NB4 (cell line): ENCODE measurements around the gene IDH1.

Experiments
- CTCF ChIP-seq: IDR thresholded peaks from one replicate; pipeline ENCODE4 v1.5.1; 2012; ENCODE audit warnings: low read depth, low read length
- POLR2A ChIP-seq: IDR thresholded peaks from 2 replicates; pipeline ENCODE4 v1.6.1; 2011; ENCODE audit warnings: mild to moderate bottlenecking; ENCODE audit not compliant: insufficient read length; ENCODE audit errors: extremely low read depth

- no peak for TF ChIP-seq CTCF
- TF ChIP-seq POLR2A, result no peak
Observed at GRCh38 chr2:208208335-208209085, 46.4 kb downstream of the IDH1 start.
